Tongue (tissue), 2 donors: ENCODE results near the gene PRMT5. TPM values are rescaled to one million over a fixed set of nuclear protein-coding genes. Genes with fewer than 3 reads are reported as not detected.
A peak's percentile ranks its signal among the peaks of the same experiment; 100 is the strongest.

Source experiments
- DNase-seq: peaks from one replicate; pipeline ENCODE4 v3.0.0-alpha.2; 2015
- total RNA-seq: library from RNA; depleted of rRNA; stranded (reverse); fragments of >200 nt; gene quantifications from one replicate; pipeline ENCODE4 v1.2.3, GENCODE V29; 2014

PRMT5 gene
- total RNA-seq, 1 donor from 2014 or later = 64.8 TPM

DNA sequence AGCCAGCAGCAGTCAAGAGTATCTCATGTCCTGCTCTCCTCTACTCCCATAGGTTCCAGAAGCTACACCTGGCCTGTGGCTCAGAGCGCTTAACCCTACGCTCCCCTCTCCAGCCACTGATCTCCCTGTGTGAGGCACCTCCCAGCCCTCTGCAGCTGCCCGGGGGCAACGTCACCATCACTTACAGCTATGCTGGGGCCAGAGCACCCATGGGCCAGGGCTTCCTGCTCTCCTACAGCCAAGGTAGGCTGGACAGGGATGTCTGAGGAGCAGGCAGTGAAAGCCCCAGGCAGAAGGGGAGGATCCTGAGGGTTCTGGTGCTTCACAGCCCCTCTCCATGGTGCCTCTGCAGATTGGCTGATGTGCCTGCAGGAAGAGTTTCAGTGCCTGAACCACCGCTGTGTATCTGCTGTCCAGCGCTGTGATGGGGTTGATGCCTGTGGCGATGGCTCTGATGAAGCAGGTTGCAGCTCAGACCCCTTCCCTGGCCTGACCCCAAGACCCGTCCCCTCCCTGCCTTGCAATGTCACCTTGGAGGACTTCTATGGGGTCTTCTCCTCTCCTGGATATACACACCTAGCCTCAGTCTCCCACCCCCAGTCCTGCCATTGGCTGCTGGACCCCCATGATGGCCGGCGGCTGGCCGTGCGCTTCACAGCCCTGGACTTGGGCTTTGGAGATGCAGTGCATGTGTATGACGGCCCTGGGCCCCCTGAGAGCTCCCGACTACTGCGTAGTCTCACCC lies 54.0 kb downstream of the PRMT5 start:
- DNase-seq = no peak

DNA sequence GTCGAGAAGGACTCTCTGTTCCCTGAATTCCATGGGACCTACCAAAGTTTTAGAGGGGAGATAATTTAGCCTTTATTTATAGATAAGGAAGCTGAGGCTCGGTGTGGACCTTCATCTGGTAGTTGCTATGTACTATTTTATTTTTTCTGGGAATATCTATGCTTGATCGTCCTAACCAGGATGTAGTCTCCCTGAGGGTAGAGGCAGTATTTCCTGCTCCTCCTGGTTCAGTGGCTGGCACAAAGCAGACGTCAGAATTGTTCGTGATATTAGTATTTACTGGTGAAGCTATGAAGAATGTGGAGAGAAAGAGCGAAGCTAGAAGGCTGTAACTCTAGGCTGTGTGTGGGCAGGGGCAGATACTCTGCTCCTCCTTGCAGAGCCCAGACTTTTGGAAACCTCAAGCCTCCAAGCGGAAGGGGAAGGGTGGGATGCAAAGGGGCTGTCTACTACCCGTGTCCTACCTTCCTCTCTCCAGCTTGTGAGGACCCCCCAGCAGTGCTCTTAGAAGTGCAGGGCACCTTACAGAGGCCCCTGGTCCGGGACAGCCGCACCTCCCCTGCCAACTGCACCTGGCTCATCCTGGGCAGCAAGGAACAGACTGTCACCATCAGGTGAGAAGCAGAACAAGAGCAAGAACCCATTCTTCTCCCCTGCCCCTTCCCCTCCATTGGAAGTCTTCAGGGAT lies 56.2 kb downstream of the PRMT5 start:
- DNase-seq = no peak

- peak; percentile 95 for DNase-seq
Observed at GRCh38 chr14:22872033-22872832, 56.9 kb downstream of the PRMT5 start.

GRCh38 chr14:22871224-22872032 lies 57.7 kb downstream of the PRMT5 start, which contains the start of gene LRP10:
Gene LRP10 (plus strand): TSS chr14:22871740. CDS start chr14:22872304, 564 bp downstream.
- peak; percentile 95 for DNase-seq

DNA sequence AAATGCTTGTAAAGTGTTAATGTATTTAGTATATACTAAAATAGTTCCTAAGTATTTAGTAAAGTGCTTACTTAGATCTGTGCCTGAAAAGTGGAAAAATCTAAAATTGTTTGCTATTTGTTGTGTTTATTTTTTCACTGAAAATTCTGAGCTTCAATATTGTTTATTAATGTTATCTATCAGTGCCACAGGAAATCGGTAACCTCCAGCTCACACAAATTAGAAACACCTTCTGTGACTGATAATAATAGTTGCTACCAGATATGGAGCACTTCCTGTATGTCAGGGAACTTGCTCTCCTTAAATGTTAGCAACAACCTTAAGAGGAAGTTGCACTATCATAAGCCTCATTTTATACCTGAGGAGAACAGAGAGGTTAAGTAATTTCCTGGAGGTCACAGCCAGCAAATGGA lies 58.4 kb downstream of the PRMT5 start:
- no peak for DNase-seq

Other genes starting within 250 kb of the PRMT5 start
- 92.3 TPM for gene OXA1L, start 162.7 kb downstream of the PRMT5 start, total RNA-seq
- gene SLC7A7, start 113.9 kb downstream of the PRMT5 start, total RNA-seq = 14.2 TPM
- 36.8 TPM for gene MRPL52, start 99.5 kb downstream of the PRMT5 start, total RNA-seq
- 131 TPM for gene MMP14, start 92.8 kb downstream of the PRMT5 start, total RNA-seq
- 30.5 TPM for gene LRP10, start 57.6 kb downstream of the PRMT5 start, total RNA-seq
- gene REM2, start 46.2 kb downstream of the PRMT5 start, total RNA-seq = 0.72 TPM
- 162 TPM for gene RBM23, start 10.2 kb downstream of the PRMT5 start, total RNA-seq
- gene HAUS4, start 27.7 kb upstream of the PRMT5 start, total RNA-seq = 60.3 TPM
- gene AJUBA, start 53.2 kb upstream of the PRMT5 start, total RNA-seq = 47.2 TPM
- 13.5 TPM for gene C14orf93, start 80.8 kb upstream of the PRMT5 start, total RNA-seq
- 190 TPM for gene PSMB5, start 105.5 kb upstream of the PRMT5 start, total RNA-seq
- gene PSMB11, start 112.8 kb upstream of the PRMT5 start, total RNA-seq = not detected
- 4.5 TPM for gene CDH24, start 128.1 kb upstream of the PRMT5 start, total RNA-seq
- 103 TPM for gene ACIN1, start 165.8 kb upstream of the PRMT5 start, total RNA-seq
- 25.5 TPM for gene C14orf119, start 166.1 kb upstream of the PRMT5 start, total RNA-seq
- gene CIROP, start 175.6 kb upstream of the PRMT5 start, total RNA-seq = not detected
- gene CEBPE, start 189.9 kb upstream of the PRMT5 start, total RNA-seq = not detected